NCI-H1417 (cell line): ENCODE results near the gene TRIM24.
"Not testable (repeated sequence)": the region's sequence is repeated elsewhere in the genome, so short reads cannot be mapped to it uniquely, and the experiment has no call there.

Experiments
- DNase-seq, 3 experiments: peaks; one replicate each; lab custom pipeline; 2025; lab: John Stamatoyannopoulos, UW

The TRIM24 gene

DNA sequence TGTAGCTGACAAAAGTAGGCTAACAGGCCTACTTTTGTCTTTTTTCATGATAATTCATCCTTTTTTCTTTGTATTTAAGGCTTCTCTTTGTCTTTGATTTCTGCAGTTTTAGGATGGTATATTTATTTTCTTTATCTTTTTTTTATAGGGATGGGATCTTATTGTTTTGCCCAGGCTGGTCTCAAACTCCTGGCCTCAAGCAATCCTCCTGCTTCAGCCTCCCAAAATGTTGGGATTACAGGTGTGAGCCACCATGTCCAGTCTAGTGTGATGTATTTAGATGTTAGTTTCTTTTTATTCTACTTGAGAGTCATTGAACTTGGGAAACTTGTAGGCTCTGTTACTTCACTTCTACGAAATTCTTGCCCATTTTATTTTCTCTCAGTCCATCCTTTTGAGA, 35.4 kb downstream of the TRIM24 start:
- no peak for DNase-seq

DNA sequence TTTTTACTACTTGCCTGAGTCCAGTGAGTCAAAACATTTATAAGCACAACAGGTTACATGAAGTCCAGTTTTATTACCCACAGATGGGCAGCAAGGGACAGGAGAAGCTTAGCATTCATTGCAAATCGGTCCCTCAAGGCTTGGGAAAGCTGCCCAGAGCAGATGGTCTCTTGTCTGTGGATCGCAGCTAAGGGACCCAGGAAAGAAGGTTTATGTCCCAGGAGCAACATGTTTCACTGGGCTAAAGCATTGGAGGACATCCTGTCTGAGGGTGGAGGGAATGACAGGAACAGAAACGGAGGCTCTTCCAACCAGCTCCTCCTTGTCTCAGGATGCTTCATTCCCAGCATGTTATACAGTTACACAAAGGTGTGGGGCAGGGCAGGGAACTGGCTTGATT, 39.3 kb downstream of the TRIM24 start:
- DNase-seq, result no peak

DNA sequence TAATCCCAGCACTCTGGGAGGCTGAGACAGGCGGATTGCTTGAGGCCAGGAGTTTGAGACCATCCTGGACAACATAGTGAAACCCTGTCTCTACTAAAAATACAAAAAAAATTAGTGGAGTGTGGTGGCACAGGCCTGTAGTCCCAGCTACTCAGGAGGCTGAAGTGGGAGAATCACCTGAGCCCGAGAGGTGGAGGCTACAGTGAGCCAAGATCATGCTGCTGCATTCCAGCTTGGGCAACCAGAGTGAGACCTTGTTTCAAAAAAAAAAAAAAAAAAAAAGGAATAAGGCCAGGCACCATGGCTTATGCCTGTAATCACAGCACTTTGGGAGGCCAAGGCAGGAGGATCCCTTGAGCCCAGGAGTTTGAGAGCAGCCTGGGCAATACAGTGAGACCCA, 40.2 kb downstream of the TRIM24 start:
- not testable (repeated sequence) for DNase-seq

DNA sequence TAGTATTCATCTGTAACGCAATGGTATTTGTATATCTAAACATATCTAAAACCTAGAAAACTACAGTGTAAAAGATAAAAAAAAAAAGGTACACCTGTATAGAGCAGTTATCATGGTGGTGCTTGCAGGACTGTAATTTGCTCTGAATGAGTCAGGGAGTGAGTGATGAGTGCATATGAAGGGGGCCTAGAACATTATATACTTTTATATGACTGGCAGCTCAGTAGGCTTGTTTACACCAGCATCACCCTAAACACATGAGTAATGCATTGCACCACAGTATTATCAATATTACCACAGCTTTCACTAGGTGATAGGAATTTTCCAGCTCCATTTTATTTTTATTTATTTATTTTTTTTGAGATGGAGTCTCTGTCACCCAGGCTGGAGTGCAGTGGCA, 40.8 kb downstream of the TRIM24 start:
- no peak for DNase-seq

DNA sequence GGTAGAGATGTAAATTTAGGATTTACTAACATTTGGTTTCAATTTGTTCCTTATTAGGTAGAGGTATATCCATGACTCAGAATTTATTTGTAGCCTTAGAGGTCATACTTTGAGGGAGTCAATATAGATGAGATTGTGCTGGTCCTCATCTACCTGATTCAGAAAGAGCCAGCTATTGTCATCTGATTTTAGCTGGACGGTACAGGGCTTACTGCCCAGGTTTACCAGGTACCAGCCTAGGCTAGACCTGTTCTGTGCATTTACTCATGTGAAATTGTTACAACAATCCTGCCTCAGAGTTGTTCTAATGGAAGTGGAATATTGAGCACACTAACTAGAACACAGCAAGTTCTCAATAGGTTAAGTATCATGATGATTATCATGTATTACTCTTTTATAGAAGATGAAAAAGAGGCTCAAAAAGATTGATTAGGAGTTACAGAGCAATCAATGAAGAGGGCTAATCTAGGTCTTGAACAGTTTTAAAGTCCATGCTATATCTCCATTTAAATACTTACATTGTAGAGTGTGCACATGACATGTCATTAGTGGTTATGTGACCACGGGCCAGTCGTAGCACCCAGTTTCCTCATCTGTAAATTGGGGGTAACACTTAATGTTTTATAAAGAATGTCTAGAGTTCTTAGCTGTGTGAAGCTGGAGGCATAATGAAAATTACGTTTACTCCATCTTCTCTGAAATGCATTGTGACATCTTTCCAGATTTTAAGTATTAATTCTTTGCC, 42.1 kb downstream of the TRIM24 start:
- no peak for DNase-seq

DNA sequence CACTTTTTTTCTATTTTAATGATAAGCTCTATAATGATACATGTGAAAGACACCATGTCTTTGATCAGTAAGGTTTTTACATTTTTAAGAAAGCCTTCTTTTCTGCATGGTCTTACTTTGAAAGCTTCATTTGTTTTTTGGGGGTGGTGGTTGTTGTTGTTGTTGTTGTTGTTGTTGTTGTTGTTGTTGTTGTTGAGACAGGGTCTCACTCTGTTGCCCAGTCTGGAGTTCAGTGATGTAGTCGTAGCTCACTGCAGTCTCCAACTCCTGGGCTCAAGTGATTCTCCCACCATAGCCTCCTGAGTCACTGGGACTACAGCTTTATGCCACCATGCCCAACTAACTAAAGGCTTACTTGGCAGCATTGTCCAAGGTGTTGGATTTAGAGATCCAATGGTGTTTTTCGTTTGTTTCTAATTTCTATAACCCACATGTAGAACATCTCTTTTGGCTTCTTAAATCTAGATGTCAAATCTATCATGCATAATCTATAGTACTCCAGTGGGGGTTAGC, 45.4 kb downstream of the TRIM24 start:
- DNase-seq, result no peak

DNA sequence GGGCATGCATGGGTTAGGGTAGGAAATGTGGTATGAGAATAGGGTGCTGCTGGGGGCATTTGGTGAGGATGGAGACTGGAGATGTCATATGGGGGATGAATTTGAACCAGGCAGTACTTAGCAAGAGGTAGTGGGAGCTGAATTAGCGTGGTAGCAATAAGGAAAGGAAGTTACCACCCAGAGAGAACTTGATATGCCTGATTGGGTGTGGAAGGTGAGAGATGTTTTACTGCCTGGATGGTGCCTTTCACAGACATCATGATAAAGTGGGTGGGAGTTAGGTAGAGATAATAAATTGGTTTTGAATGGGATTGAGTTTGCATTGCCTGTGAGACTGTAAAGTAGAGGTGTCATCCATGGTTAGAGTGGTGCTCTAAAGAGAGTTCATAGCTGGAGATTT, 46.7 kb downstream of the TRIM24 start:
- no peak for DNase-seq

DNA sequence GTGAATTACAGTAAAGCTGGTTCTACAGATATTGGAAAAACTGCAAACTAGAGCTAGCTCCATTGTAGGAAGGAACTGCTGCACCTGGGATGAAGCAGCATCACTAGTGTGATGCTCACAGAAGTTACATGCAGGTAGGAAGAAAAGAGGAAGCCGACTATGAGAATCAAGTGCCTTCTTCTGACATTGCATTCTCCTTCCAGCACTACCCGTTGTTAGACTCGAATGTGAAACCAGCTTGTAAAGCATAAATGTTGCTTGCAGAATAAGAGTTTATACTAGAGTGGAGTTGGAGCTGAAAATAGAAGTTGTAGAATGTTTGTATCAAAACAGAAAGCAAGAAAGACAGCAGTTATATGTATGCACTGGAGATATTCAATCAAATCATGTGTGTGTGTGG, 49.9 kb downstream of the TRIM24 start:
- no peak for DNase-seq

DNA sequence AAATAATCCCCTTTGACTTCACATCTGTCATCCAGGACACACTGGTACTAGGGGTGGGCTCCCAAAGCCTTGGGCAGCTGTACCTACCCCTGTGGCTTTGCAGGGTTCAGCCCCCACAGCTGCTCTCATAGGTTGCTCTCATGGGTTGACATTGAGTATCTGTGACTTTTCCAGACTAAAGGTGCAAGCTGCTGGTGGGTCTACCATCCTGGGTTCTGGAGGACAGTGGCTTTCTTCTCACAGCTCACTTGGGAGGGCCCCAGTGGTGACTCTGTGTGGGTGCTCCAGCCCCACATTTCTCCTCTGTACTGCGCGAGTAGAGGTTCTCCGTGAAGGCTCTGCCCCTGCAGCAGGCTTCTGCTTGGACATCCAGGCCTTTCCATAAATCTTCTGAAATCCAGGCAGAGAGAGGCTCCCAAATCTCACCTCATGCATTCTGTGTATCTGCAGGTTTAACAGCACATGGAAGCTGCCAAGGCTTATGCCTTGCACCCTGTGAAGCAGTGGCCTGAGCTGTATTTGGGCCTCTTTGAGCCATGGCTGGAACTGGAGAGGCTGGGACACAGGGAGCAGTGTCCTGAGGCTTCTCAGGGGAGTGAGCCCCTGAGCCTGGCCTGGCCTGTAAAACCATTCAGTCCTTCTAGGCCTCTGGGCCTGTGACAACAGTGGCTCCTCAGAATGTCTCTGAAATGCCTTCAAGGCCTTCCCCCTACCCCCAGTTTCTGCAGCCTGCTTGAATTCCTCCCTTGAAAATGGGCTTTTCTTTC, 52.2 kb downstream of the TRIM24 start:
- no peak for DNase-seq

DNA sequence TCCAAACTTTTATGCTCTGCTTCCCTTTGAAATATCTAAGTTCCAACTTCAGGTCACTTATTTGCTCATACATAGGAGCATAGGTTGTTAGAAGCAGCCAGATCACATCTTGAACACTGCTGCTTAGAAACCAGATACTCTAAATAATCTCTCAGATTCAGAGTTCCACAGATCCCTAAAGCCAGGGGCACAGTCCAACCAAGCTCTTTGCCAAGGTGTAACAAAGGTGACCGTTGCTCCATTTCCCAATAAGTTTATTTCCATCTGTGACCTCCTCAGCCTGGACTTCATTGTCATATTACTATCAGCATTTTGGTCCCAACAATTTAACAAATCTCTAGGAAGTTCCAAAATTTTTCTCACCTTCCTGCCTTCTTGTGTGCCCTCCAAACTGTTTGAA, 52.8 kb downstream of the TRIM24 start:
- no peak for DNase-seq

DNA sequence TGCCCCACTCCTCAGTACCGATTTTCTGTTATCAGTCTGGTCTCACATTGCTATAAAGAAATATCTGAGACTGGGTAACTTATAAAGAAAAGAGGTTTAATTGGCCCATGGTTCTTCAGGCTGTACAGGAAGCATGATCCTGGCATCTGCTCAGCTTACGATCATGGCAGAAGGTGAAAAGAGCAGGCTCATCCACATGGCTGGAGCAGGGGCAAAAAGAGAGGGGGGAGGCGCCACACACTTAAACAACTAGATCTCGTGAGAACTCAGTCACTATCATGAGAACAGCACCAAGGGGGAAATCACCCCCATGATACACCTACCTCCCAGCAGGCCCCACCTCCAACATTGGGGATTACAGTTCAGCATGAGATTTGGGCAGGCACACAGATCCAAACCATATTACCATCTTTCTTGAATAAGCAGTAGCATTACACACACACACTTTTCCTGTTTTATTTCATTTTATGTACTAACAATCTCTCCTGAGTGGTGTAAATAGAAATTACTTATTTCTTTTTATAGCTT, 53.3 kb downstream of the TRIM24 start:
- no peak for DNase-seq

DNA sequence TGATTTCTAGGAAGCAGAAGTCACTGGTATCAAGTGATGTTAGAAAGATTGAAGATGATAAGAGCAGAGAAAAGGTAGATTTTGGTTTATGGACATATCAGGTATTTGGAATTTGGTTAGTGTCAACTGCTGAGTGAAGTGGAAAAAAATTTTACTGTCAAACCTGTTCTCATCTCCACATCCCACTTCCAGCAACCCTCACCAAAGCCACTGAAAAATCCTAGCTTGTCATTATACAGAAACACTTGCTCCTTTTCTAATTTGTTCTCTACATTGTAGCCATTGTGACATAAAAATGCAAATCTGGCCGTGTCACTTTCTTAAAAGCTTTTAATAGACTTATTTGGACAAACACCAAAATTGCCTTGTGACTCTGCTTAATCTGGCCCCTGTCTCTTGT, 54.0 kb downstream of the TRIM24 start:
- no peak for DNase-seq

DNA sequence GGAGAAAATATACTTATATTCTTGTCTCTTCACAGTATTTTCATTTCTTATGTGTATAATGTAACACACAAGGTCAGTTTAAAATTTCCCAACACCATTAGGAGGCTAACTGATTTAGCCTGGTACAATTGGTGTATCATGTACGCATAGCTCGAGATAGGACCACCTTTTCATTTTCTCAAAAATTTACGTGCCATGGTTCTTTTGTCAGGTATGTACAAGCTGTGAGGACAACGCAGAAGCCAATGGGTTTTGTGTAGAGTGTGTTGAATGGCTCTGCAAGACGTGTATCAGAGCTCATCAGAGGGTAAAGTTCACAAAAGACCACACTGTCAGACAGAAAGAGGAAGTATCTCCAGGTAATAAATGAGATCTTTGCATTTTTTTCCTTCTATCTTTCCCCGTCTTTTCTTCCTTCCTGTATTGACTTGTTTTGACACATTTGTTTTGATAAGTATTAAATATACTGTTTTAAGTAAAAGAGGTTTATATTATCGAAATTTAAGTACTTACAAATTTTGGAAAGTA, 55.0 kb downstream of the TRIM24 start:
- no peak for DNase-seq

DNA sequence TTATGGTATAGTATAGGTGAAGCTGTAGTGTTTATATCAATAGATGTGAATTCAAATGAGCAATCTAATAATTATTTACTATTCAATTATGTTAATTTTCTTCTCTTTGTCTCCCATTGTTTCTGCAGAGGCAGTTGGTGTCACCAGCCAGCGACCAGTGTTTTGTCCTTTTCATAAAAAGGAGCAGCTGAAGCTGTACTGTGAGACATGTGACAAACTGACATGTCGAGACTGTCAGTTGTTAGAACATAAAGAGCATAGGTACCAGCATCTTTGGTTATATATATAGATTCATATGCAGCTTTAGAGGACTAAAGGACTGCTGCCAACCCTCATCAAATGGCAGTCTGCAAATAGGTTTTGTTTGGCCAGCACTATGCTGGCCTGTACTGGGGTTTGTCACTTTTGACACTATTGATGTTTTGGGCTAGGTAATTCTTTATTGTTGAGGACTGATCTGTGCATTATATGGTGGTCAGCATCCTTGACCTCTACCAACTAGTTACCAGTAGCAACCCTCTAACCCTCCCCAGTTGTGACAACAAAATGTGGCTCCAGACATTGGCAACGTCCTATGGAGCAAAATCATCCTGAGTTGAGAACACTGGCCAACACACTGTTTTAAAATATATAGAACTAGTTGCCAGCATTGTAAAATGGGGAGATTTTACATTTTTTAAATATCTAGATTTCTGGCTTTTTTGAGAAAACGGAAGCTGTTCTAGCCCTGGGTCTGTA, 59.2 kb downstream of the TRIM24 start:
- DNase-seq, result no peak

DNA sequence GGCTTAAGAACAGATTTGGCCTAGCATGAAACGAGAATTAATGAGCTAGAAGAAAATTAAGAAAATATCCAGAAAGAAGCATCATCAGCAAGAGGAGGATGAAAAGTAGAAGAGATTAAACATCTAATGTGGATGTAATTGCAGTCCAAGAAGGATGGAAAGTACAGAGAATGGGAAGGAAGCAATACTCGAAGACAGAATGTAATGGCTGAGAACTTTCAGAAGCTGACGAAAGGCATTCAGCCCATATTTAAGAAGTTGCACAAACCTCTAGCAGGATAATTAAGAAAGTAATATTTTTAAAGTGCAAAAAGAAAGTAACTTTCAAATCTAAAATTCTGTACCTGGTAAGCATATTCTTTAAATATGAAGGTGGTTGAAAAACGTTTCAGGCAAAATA, 60.7 kb downstream of the TRIM24 start:
- no peak for DNase-seq

DNA sequence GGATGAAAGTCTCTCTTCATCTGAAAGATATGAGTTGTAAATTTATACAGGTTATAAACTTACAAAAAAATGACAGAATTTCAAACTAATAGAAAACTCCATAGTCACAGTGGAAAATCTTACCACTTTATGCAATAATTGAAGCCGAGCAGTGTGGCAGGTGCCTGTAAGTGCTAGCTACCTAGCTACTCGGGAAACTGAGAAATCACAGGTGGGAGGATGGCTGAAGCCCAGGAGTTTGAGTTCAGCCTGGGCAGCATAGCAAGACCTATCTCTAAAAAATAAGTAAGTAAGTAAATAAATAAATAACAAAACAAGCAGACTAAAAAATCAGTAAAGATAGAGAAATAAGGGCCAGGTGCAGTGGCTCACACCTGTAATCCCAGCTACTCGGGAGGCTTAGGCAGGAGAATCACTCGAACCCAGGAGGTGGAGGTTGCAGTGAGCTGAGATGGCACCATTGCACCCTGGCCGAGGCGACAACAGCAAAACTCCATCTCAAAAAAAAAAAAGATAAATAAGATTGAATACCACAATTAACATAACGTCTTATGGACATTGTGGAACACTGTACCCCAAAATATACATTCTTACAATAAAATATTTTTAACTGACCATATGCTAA, 61.9 kb downstream of the TRIM24 start:
- DNase-seq, result no peak

DNA sequence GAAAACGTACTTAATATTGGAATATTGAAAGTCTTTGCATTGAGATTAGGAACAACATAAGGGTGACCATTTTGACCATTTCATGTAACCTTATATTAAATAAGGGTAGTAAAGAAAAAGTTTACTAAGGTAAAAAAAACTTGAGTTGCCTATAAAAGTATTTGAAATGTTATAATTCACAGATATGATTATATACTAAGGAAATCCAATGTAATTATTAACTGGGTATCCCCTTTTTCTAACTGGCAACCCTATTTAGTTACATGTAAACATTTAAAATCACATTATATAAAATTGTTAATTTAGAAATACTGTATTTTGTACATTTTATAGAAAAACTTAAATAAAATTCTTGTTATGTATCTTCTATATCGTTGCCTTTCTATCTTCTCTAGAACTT, 64.2 kb downstream of the TRIM24 start:
- DNase-seq, result no peak

DNA sequence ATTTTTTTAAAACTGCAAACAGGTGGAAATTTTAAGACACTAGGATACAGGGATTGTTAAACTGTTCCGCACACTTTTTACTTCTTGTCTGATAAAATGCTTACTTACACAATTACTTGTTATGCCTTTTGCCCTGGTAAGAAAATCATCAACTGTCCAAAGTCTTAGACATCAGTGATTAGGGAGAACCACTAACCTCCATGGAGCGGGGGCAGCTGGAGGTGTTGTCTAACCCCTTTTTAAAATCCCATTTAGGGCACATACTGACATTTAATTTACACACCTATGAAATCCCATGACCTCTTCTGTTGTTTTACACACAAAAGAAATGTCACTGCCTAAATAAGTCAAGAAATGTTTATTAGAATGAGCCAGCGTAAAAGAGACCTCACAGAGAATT, 65.7 kb downstream of the TRIM24 start:
- no peak for DNase-seq

DNA sequence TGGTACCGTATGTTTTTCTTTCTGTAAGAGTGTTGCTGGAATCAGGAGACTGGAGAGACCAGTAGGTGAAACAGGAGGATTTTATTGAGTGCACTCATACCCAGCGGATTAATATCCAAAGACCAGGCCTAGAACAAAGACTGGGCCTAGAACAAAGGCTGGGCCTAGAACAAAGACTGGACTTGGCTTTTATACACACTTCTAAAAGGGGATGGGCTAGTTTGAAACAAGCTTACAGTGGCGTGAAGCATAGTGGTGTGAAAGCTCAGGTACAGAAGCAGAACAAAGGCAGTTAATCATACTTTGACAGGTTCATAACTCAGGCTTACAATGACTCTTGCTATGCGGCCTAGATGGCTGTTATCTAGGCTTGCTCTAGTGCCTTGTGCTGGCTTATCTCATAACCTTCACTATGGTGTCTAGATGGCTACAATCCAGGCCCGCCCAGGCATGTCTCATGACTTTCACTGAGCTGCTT, 67.7 kb downstream of the TRIM24 start:
- DNase-seq, result peak; percentile 9 to 27 (median 20)

DNA sequence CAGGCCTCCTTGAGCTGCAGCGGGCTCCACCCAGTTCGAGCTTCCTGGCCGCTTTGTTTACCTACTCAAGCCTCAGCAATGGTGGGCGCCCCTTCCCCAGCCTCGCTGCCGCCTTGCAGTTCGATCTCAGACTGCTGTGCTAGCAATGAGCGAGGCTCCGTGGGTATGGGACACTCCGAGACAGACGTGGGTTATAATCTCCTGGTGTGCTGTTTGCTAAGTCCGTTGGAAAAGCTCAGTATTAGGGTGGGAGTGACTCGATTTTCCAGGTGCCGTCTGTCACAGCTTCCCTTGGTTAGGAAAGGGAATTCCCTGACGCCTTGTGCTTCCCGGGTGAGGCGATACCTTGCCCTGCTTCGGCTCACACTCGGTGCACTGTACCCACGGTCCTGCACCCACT, 76.8 kb downstream of the TRIM24 start:
- DNase-seq, result not testable (repeated sequence)

DNA sequence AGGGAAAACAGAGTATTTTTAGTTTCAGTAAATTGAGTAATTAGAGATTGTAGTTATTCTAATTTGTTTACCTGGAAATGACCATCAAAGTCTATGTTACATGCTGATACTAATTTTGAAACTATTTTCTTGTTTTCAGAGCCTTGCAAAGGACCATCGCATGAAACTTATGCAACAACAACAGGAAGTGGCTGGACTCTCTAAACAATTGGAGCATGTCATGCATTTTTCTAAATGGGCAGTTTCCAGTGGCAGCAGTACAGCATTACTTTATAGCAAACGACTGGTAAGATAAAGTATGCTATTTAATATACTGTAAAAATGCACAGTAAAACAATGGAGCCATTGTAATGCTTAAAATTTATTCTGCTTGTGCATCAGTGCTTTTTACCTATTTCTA, 78.5 kb downstream of the TRIM24 start:
- no peak for DNase-seq
